ENCODE data around the gene MBD1.
"Not testable (repeated sequence)": the region's sequence is repeated elsewhere in the genome, so short reads cannot be mapped to it uniquely, and the experiment has no call there.

- not testable (repeated sequence) for TF ChIP-seq POLR2AphosphoS5, CTCF (IDR thresholded peaks at IDR 0.05)
These were observed 27.5 kb upstream of the MBD1 start for GRCh38 chr18:50308851-50309250.
